Hepatocyte (in vitro differentiated cells): ENCODE results near the gene JARID2. TPM values are rescaled to one million over a fixed set of nuclear protein-coding genes. Genes with fewer than 3 reads are reported as not detected.

Experiments used
- DNase-seq: peaks from one replicate; pipeline ENCODE4 v3.0.0-alpha.2; 2016; ENCODE audit warnings: low spot score
- H2AFZ ChIP-seq: fragments of 200-600 bp; sonication (generic); 2 replicates; pipeline ENCODE4 v1.6.0; 2016; ENCODE audit warnings: antibody characterized with exemption, mild to moderate bottlenecking
- H3K27ac ChIP-seq: fragments of 200-600 bp; sonication (generic); 2 replicates; pipeline ENCODE4 v1.5.1; 2016; ENCODE audit warnings: mild to moderate bottlenecking
- H3K27me3 ChIP-seq: fragments of 200-600 bp; sonication (generic); 2 replicates; pipeline ENCODE4 v1.6.1; 2016
- H3K36me3 ChIP-seq: fragments of 200-600 bp; sonication (generic); replicated peaks from 2 replicates; pipeline ENCODE4 v1.5.1; 2016; ENCODE audit warnings: low read depth; ENCODE audit not compliant: insufficient read depth
- H3K4me1 ChIP-seq: fragments of 200-600 bp; sonication (generic); 2 replicates; pipeline ENCODE4 v1.5.1; 2016; ENCODE audit warnings: mild to moderate bottlenecking, moderate library complexity; ENCODE audit not compliant: insufficient read depth
- H3K4me2 ChIP-seq: fragments of 200-600 bp; sonication (generic); 2 replicates; pipeline ENCODE4 v1.6.0; 2016
- H3K4me3 ChIP-seq: fragments of 200-600 bp; sonication (generic); 2 replicates; pipeline ENCODE4 v1.5.1; 2016; ENCODE audit warnings: mild to moderate bottlenecking
- H3K79me2 ChIP-seq: fragments of 200-600 bp; sonication (generic); 2 replicates; pipeline ENCODE4 v1.6.0; 2017; ENCODE audit warnings: mild to moderate bottlenecking
- H3K9me2 ChIP-seq: fragments of 200-600 bp; sonication (generic); replicated peaks from 2 replicates; pipeline ENCODE4 v1.6.0; 2017; ENCODE audit warnings: mild to moderate bottlenecking; ENCODE audit not compliant: insufficient read depth
- H3K9me3 ChIP-seq: fragments of 200-600 bp; sonication (generic); 2 replicates; pipeline ENCODE4 v1.5.1; 2016; ENCODE audit warnings: low read depth, mild to moderate bottlenecking
- H4K20me1 ChIP-seq: fragments of 200-600 bp; sonication (generic); 2 replicates; pipeline ENCODE4 v1.6.0; 2016; ENCODE audit warnings: mild to moderate bottlenecking; ENCODE audit not compliant: insufficient read depth, poor library complexity, severe bottlenecking
- CTCF ChIP-seq: fragments of 200-600 bp; sonication (generic); IDR thresholded peaks from 2 replicates; pipeline ENCODE4 v1.5.1; 2016; ENCODE audit warnings: antibody characterized with exemption, mild to moderate bottlenecking; ENCODE audit not compliant: poor library complexity
- EZH2 ChIP-seq: fragments of 200-600 bp; sonication (generic); IDR thresholded peaks from 2 replicates; pipeline ENCODE4 v1.6.1; 2016; ENCODE audit warnings: antibody characterized with exemption, mild to moderate bottlenecking, borderline replicate concordance
- EZH2phosphoT487 ChIP-seq: fragments of 200-600 bp; sonication (generic); IDR thresholded peaks from one replicate; pipeline ENCODE4 v1.6.1; 2018; ENCODE audit warnings: antibody characterized with exemption, mild to moderate bottlenecking, low read depth, moderate library complexity; ENCODE audit not compliant: unreplicated experiment, severe bottlenecking
- WGBS: methylation state at CpG from one replicate; pipeline ENCODE4 v1.1.6; 2016; ENCODE audit warnings: low lambda C conversion rate; ENCODE audit errors: missing lambda C conversion rate; 5-methylcytosine and 5-hydroxymethylcytosine counted together
- polyA plus RNA-seq: library from polyadenylated mRNA; unstranded; fragments of >200 nt; fragmentation: Nextera tagmentation; extraction: Ambion mirVana; gene quantifications from 2 replicates; pipeline ENCODE4 v1.2.1, GENCODE V29; 2016
- total RNA-seq: library from RNA; depleted of rRNA; stranded (reverse); fragments of >200 nt; gene quantifications from 2 replicates; pipeline ENCODE4 v1.2.3, GENCODE V29; 2014

JARID2 gene
- total and polyA plus RNA-seq, 2 experiments from 2014 or later: 4.6 to 11.6 TPM

DNA sequence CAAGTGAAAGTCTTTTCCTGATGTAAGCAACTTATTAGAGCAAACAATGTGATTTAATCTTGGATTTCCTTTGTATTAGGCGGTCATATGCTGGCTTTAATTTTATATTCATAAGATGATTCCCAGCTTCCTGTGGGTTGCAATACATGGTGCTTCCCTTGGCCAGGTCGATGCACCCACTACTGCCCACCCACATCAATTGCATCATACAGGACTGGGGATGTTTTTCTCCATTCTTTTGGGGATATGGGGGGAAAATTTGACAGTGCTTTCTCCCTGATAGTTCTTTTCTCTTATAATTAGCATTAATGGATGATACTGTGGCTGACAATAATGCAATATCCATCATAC is 187.6 kb downstream of the JARID2 start:
- peaks cover 17% of the 10 kb centered on the region for H3K4me1 ChIP-seq
- H3K4me2 ChIP-seq: no peak overlapping the region
- H3K4me3 ChIP-seq: no peak overlapping the region
- H3K27me3 ChIP-seq: no peaks in the 10 kb centered on the region
- H3K9me3 ChIP-seq: no peaks in the 10 kb centered on the region
- no peaks in the 10 kb centered on the region for H3K36me3 ChIP-seq
- no peak for DNase-seq
- peaks cover 79% of the 10 kb centered on the region for H3K79me2 ChIP-seq
- 85% methylated on average over 2 of the region's 2 CpGs for WGBS
- H4K20me1 ChIP-seq: no peaks in the 10 kb centered on the region
- no peak overlapping the region for H2AFZ ChIP-seq
- H3K9me2 ChIP-seq: no peaks in the 10 kb centered on the region
- TF ChIP-seq EZH2phosphoT487 (no peak), CTCF (no peak), EZH2 (no peak)
- no peak overlapping the region for H3K27ac ChIP-seq

- H3K9me2 ChIP-seq: no peaks in the 10 kb centered on the region
- H3K27me3 ChIP-seq: no peaks in the 10 kb centered on the region
- H3K4me2 ChIP-seq: no peak overlapping the region
- H2AFZ ChIP-seq: no peak overlapping the region
- no peak overlapping the region for H3K4me3 ChIP-seq
- H3K9me3 ChIP-seq: no peaks in the 10 kb centered on the region
- H3K4me1 ChIP-seq: peaks cover 17% of the 10 kb centered on the region
- peaks cover 72% of the 10 kb centered on the region for H3K79me2 ChIP-seq
- WGBS: 76% methylated on average over 1 of the region's 1 CpG
- H3K27ac ChIP-seq: no peak overlapping the region
- no peaks in the 10 kb centered on the region for H4K20me1 ChIP-seq
- no peaks in the 10 kb centered on the region for H3K36me3 ChIP-seq
- TF ChIP-seq EZH2phosphoT487 (no peak), CTCF (no peak), EZH2 (no peak)
- DNase-seq: no peak
Measured at GRCh38 chr6:15434263-15434662, 188.4 kb downstream of the JARID2 start.

DNA sequence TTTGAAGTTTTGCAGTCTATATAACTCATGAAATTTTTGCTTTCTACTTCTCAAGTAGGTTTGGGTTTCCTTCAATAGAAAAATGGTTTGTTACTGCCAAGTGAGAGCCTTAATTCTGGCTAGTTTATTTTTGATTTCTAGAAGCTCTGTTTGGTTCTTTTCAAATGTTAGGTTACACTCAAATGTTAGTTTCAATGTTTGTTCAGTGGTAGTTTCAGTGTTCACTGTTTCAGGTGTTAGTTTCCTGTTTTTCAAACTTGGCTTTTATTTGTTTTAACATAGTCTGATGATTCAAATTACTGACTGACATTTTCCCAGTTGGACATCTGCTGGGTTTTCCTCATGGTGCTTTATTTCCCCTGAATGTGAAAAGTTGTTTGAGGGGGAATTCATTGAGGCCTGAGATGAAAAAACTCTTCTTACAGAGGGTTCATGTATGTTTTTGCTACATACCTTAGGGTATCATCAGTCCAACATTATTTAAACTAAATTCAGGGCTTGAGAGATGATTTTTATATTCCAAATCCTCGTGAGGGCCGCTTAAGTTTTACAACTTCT is 189.0 kb downstream of the JARID2 start:
- no peak for DNase-seq
- WGBS: 98% methylated on average over 2 of the region's 2 CpGs
- peaks cover 13% of the 10 kb centered on the region for H3K4me1 ChIP-seq
- no peaks in the 10 kb centered on the region for H3K27me3 ChIP-seq
- TF ChIP-seq EZH2phosphoT487 (no peak), CTCF (no peak)
- H3K9me3 ChIP-seq: no peaks in the 10 kb centered on the region
- H3K36me3 ChIP-seq: no peaks in the 10 kb centered on the region
- no peaks in the 10 kb centered on the region for H4K20me1 ChIP-seq
- no peak overlapping the region for H3K4me3 ChIP-seq
- H3K27ac ChIP-seq: no peak overlapping the region
- H2AFZ ChIP-seq: no peak overlapping the region
- no peaks in the 10 kb centered on the region for H3K9me2 ChIP-seq
- peaks cover 70% of the 10 kb centered on the region for H3K79me2 ChIP-seq
- no peak overlapping the region for H3K4me2 ChIP-seq

DNA sequence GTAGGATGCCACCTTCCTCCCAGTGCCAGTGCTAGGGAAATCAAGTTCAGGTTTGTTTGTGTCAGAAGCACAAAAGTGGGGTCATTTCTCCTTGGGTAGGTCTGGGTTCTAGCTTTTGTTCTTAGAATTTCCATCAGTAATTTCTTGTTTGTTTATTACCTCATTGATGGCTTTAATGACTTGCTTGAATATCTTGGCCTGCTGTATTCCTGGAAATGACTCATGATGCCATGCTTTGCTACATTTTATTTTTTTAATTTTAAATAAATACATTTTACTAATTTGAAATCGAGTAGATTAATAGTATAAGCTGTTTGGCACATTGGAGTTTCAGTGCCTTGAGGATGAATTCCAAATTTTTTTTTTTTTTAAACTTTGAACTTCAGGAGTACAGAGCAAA is 189.6 kb downstream of the JARID2 start:
- no peak overlapping the region for H3K27ac ChIP-seq
- H3K9me2 ChIP-seq: no peaks in the 10 kb centered on the region
- no peaks in the 10 kb centered on the region for H3K36me3 ChIP-seq
- no peaks in the 10 kb centered on the region for H3K9me3 ChIP-seq
- TF ChIP-seq EZH2phosphoT487 (no peak), EZH2 (no peak), CTCF (no peak)
- no peak overlapping the region for H3K4me3 ChIP-seq
- no peak overlapping the region for H3K4me2 ChIP-seq
- 82% methylated on average over 1 of the region's 1 CpG for WGBS
- no peak for DNase-seq
- peaks cover 12% of the 10 kb centered on the region for H3K4me1 ChIP-seq
- H3K79me2 ChIP-seq: peaks cover 71% of the 10 kb centered on the region
- H2AFZ ChIP-seq: no peak overlapping the region
- H3K27me3 ChIP-seq: no peaks in the 10 kb centered on the region
- H4K20me1 ChIP-seq: peaks cover 2% of the 10 kb centered on the region
